G401.6 (cell line): Measurements from ENCODE around the gene RPGR.

Experiments
- FAIRE-seq: peaks from 2 replicates; lab custom pipeline; 2012; peaks lifted over from hg19 to GRCh38; lab: Jason Lieb, UNC

Gene RPGR

DNA sequence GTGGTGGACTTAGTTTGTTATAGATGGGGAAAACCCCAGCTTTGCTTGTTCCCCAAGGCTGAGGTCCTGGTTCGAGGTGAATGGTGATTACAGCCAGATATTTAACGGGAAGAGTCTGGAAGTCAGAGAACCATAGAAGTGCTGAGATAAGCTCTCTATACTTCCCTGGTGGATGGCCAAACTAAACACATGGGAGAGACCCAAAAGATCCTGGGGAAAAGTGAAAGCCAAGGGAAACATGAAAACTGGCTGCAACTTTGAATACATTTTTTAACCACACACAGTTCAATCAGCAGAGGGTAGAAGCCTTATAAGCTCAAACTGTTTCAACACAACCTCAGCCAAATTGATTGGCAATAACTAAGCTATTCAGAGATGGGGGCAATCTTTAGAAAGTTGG, 77.3 kb downstream of the RPGR start:
- no peak for FAIRE-seq

DNA sequence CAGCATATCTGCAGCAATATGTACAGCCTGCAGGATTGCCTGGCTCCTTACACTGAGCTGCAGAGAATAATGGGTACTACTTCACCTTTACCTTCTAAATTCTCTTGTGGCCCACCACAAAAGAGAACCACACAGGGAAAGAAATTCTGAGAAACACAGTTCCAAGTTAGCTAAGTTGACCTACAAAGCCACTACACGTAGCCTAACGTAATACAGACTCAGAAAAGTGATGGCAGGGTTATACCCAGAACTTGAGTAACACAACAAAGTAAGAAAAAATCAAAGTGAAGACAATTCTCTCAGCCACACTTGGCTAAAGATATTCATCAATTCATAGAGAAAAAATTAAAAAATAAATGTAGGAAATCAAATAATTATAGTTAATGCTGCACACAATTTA, 80.3 kb downstream of the RPGR start:
- FAIRE-seq, result no peak

GRCh38 chrX:38240541-38240940, 86.8 kb downstream of the RPGR start:
- no peak for FAIRE-seq

GRCh38 chrX:38236901-38237615, 90.3 kb downstream of the RPGR start:
- no peak for FAIRE-seq

DNA sequence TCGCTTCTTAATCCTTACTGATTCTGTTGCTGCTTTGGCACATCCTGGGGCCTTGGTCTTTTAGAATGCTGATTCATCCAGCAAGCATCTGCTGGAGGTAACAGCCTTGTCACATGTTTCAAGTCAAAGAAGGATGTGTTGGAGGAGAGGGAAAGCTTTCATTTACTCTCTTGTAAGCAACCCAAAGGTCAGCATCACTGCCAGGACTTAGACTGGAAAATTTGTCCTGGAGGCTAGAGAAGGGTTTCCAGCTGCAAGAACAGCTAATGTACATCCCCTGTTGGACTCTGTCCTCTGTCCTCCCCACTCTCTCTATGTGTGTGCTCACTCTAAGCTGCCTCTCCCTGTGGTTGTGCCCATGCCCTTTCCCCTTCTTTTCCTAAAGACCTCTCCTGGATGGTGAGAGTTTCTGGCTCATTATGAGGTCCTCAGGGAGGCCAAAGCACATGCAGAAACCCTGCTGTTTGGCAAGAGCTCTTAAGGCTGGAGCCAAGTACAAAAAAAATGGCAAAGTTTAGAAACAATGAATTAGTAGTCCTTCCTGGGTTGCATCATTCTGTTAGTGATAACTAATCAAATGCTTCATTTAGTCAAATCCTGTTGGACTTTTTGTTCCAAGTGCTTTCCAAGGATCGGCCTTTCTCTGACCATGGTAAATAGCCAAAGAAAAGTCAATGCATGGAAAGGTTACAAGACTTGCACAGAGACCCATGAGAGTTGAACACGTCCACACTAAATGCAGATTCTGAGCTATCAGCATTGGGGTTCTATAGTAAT, 93.2 kb downstream of the RPGR start:
- FAIRE-seq, result no peak

- FAIRE-seq, result no peak
Measured at GRCh38 chrX:38232079-38232686, 95.1 kb downstream of the RPGR start.

DNA sequence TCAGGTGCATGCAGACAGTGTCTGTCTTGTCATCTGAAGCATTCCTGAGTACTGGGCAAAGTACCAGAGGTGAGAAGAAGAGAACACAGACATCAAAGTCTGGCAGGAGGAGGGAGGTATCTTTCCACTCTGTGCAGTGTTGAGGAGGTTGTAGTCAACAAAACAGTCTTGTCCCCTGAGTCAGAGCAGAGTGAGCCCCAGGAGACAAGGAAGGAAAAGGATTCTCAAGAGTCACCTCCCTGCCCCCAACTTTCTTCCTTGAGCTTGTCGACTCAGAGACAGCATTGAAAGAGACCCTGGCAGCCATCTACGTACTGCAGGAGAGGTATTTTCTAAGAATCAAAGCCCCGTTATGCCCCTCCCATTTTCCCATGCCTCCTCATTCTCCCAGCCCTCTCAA, 102.2 kb downstream of the RPGR start:
- no peak for FAIRE-seq

GRCh38 chrX:38224160-38224559, 103.1 kb downstream of the RPGR start:
- no peak for FAIRE-seq

DNA sequence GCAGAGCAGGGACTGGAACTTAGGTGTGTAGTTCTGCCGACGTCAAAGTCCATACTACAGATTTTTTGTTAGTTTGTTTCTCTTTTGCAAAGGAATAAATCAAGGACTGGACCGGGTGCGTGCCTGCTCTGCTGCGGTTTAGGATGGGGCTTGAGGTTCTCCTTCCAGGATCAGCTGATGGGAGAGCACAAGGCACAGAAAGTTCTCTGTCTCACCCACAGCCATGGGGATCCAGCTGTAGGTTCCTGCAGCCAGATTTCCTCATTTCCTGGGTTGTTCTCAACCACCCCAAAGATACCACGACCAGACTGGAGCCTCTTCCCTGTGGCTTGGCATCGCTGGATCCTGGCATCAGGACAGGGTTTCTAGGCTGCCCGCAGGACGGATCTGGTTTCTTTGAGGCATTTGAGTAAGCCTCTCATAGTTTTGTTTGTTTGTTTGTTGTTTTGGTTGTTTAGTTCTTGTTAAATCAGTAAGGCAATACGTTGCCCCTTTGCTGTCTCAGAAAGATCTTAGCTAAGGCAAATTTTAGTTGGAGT, 105.8 kb downstream of the RPGR start:
- FAIRE-seq, result no peak

- FAIRE-seq, result no peak
Measured at GRCh38 chrX:38220415-38221390, 106.6 kb downstream of the RPGR start, which contains the start of gene SRPX. Gene SRPX, minus strand, starts transcription at chrX:38220871. Its CDS starts 79 bp downstream, at chrX:38220792.

DNA sequence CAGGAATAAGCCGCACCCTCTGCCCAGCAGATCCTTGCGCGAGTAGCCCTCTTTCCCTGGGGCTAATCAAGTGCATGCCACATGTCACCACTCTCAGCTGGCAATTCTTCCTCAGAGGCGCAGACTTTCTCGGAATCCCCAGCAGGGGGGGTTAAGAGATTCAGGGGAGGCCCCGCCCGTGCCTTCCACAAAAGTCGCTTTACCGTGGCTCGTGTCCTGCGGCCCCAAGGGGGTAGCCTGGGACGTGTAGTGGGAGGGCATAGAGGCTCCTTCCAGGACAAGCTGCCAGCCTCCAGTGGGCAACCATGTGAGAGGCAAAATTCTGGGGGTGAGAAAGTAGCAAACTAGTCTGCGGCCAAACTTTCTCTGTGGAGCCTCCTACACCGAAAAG, 107.3 kb downstream of the RPGR start:
- FAIRE-seq, result no peak
